NOMO-1 (cell line): ENCODE results near the gene CAV1.
"Not testable (repeated sequence)": the region's sequence is repeated elsewhere in the genome, so short reads cannot be mapped to it uniquely, and the experiment has no call there.

ENCODE experiments used
- DNase-seq, 2 experiments: peaks; one replicate each; lab custom pipeline; 2025; ENCODE audit not compliant: unreplicated experiment in 2 of 2; lab: John Stamatoyannopoulos, UW

The CAV1 gene

DNA sequence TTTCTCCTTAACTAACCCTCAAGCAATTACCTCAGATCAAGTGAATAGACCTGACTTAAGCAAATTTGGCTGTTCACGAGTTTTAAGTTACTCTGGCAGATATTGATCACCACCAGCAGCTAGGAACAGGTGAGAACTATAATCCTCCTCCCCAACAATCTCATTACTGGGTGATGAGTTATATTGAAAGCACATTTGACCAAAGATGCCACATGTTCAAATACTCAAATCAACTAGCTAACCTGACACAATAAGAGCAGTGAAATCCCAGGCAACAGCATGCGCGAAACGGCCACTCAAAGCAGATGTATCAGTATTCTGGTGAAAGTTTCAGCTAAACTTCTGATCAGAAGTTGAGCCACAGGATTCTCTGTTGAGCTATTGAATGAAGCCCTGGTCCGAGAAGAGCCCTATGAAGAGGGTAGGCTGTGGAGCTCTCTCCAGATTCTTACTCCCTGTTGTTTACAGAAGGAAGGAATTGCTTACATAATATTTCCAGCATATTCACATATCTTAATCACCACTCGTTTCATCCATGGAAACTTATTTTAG is 52.6 kb downstream of the CAV1 start:
- no peak for DNase-seq

DNA sequence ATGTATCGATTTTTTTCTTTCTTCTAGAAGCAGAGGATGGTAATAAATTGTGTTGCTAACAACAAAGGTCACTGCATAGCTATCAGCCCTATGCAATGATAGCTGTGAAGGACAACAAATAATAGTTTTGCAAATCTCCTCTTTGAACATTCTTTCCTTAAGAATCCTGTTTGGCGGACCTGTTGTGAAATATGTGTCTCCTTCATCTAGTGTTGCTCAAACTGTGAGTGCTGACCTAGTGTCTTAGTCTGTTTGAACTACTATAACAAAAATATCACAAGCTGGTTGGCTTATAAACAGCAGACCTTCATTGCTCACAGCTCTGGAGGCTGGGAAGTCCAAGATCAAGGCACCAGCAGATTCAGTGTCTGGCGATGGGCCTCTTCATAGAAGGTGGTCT is 53.7 kb downstream of the CAV1 start:
- DNase-seq, result no peak

DNA sequence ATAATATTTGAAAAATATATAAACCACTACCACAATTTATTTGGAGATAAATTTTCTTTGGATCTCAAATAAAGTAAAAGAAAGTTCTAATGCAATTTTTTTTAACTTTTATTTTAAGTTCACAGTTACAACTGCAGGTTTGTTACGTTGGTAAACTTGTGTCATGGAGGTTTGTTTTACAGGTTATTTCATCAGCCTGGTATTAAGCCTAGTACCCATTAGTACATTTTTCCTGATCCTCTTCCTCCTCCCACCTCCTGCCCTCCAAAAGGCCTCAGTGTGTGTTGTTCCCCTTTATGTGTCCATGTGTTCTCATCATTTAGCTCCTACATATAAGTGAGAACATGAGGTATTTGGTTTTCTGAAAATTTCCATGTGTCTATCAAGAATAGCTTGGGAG is 54.5 kb downstream of the CAV1 start:
- DNase-seq, result no peak

DNA sequence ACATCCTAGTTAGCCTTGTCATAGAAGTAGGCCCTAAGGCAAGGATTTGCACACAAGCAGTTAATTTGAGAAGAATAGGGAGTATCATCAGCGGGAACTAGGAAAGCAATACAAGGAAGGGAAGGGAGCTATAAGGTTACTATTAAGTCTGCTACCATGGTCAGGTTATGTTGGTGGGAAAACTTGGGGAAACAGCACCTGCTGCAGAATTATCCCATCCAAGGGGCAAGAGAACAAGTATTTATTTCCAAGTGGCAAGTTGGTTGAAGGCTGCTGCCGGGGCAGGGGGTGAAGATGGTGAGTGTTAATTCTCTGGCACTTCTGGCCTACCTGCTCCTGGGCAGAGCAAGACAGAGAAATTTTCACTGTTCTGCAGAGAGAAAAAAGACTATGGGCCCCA is 55.0 kb downstream of the CAV1 start:
- DNase-seq, result no peak

DNA sequence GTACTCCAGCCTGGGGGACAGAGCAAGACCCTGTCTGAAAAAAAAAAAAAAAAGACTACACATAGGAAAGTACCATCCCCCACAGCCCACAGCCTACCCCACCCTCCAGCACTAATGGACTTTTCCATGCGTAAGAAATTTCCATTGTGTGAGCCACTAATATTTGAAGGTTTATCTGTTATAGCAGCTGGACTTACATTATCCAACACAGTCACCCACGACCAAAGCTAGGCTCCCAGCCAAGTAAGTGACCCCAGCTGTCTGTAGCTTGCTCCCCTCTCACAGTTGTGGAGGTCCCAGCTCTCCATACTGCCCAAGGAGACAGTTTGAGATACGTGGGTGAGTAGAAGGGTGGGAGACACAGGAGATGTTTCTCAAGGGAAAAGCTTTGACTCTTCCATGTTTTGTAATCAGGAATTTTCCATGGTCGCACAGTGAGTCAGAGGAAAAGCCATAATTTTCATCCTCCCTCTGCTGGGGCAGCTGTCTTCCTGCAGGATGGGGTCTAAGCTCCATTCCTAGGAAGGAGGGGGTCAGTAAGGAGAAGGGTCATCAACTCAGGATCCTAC is 57.4 kb downstream of the CAV1 start:
- DNase-seq, result no peak

DNA sequence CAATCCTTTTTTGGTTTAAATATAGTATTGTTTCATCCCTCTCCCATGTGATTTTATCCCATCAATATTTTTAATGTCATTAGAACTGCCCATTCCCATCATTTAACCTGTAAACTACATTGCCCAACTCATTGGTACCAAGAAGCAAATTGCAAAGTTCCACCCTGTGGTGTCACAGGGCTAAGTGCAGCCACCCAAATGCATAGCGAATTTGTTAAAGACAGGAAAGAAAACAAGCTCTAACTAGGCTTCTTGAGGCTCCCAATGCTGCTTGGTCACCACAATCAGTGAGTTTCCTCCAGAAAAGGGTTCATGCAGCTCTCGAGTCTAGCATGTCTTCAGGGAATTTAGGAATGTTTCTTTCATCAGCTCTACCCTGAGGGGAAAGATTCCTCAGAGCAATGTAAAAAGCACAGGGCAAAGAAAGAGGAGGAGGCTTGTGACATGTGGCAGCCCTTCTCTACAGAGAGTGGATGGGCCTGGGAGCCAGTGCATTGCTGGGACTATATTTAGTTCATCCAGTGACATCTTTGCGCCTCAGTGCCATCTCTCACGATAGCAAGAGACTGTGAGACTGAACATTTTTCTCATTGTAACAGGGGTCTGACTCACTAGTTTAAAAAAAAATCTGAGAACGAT is 58.1 kb downstream of the CAV1 start:
- DNase-seq, result no peak

DNA sequence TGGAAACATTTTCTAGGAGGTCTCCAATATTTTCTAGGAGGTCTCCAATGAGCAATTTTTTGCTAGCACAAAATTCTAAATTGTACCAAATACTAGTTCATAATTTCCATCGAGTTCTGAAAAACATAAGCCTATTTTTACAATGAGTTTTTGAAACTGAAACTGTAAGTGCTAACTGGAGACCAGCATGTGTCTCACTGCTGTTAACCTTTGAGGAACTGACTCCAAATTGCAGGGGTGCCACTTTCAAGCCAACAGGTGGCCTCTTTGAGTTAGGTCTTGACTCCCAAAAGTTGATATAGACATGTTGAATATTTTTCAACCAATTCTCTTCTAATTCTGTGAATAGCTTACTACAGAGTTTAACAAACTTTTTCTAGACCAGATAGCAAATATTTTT is 58.8 kb downstream of the CAV1 start:
- DNase-seq, result peak in 1 of 2 experiments; percentile 45

DNA sequence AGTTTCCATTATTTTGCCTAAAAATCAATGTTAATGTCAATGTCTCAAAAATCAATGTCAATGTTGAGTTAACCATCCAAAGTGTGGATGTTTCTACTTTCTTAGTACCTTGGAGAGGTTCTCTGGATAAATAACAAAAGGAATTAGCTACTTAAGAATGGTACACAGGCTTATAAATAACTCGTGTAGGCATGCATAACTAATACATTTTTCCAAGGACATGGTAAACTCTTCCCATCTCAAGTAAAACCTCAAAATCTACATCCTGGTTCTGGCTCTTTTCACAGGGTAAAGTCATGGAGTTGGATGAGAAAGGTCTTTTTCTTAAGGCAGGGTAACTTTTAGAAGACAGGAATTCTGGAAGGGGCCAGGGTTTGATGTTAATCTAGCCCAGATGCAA is 59.9 kb downstream of the CAV1 start:
- DNase-seq, result no peak

DNA sequence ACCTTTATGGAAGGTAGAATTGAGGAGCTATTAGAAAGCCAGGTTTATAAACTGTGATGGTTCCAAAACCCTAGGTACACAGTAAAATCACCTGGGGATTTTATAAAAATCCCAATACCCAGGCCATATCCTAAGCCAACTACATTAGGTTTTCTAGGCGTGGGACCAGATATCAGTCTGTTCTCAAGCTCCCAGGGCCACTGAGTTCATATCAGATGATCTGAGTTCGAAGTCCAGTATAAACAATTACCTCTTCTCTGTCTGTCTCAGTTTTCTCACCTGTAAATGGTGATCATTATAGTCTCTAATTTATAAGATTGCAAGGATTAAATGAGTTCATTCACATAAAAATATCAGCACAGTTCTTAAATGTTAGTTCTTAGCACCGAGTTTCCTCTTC is 60.6 kb downstream of the CAV1 start:
- DNase-seq, result no peak

DNA sequence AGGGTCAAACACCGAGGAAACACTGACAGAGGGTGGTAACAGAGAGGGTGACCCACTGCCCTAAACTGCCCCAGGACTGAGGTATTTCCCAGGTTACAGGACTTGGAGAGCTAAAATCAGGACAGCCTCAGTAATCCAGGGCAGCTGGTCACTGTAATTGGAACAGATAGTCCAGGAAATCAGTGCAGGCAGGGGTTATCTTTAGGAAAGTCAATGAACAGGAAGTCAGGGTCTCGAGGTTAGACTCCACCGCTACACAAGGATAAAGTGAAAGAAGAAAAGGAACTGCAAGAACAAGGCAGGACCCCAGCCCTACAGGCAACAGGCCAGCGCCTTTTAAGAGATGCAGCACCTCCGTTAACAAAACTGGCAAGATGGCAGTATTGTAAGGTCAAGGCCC is 61.1 kb downstream of the CAV1 start:
- DNase-seq, result no peak

DNA sequence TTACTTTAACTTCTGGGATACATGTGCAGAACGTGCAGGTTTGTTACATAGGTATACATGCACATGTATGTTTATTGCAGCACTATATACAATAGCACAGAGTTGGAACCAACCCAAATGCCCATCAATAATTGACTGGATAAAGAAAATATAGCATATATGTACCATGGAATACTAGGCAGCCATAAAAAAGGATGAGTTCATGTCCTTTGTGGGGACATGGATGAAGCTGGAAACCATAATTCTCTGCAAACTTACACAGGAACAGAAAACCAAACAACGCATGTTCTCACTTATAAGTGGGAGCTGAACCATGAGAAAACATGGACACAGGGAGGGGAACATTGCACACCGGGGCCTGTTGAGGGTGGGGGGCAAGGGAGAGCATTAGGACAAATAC is 62.4 kb downstream of the CAV1 start:
- DNase-seq, result not testable (repeated sequence)

DNA sequence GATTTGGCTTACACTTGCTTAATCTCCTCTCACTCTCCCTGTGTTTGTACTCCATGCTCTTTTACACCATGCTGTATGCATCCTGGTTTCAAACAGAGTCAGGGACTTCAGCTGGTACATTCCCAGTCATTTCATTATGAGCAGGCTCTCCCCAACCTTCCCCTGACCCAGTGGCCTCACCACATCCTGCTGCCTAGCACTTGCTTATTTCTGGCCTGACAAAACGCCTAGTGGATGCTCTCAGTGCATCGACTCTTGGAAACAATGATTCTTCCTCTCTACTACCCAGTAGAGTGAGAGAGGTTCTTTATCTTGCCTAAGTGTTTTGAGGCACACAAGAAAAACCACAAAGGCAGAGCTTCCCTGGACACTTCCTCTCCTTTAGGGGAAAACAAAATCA is 63.4 kb downstream of the CAV1 start:
- peak in 1 of 2 experiments; percentile 43 for DNase-seq

DNA sequence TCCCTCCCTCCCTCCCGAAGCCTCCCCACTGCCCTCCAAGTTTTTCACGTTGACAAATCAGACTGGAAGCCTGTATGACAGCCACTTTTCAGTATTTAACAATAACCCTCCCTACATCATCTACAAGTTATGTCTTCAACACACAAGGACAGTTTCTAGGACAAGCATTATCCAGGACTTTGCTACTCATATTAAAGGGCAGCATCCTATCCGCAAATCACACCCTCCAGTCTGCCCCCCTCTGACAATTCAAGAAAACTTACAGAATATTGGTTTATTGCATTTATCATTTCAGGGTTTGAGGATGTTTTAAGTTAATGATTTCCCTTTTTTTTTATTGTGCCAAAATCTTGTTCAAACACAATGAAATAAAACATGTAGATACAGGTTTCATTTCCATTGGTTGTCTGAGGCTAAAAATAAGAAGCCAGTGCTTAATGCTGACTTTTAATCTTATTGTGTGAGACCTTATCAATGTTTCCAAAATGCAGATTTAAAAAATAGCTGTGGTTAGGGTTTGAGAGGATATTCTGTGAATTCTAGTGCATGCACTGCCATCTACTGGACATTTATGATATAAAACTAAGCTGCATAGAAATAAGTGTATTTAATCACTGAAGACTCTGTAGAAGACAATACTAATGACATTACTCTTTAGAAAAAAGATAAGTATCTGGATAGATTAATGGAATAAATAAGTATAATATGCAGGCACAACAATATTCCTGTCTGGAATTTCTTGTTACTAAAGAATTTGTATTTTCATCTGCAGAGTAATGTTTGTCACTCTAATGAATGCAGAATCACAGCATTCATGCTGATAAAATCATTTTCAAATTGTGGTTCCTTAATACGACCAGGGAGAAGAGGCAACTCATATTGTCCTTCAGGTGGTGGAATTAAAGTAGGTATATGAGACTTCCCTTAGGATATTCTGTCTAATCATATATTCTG is 64.1 kb downstream of the CAV1 start:
- no peak for DNase-seq

DNA sequence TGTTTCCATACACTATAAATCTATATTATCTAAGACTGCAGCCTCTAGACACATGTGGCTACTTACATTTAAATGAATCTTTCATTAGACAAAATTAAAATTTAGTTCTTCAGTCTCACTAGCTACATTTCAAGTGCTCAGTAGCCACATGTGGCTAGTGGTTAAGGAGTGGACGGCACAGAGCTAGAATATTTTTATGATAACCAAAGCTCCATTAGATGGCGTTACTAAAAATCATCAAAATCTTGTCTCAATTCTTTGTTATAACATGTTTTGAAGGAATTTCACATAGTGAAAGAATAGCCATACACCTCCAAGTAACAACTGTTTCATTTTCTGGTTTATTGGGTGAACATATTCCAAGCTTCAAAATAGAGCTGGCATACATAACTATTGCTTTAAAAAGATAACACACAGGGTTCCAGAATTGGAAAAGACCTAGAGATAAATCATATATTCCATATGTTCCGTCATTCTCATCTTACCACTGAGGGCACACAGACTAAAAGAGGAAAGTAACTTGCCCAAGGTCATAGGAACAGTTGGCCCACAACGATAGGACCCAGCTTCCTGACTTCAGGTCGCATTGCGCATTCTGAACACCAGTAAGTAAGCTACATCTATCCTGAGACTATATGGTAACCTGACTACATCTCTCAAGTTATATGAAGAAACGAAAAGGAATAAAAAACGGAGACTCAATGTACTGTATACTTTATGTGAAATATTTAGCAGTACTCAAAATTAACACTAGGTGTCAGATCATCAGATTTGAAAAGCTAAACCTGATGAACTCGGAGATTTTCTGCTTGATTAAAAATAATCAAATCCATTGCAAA is 66.6 kb downstream of the CAV1 start:
- peak in 1 of 2 experiments; percentile 2 for DNase-seq

DNA sequence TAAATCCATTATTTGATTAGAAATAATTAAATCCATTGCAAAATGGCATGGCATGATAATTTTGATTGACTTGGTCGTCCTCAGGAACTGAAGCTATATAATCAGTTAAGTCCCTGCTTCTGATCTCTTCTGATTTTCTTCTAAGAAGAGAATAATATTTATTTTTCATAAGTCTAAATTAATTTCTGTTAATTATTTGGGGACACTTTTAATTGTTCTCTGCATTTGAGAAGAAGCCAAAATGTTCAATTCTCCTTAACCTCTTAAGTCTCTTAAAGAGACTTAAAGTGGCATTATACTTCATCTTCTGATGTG is 67.2 kb downstream of the CAV1 start:
- no peak for DNase-seq

DNA sequence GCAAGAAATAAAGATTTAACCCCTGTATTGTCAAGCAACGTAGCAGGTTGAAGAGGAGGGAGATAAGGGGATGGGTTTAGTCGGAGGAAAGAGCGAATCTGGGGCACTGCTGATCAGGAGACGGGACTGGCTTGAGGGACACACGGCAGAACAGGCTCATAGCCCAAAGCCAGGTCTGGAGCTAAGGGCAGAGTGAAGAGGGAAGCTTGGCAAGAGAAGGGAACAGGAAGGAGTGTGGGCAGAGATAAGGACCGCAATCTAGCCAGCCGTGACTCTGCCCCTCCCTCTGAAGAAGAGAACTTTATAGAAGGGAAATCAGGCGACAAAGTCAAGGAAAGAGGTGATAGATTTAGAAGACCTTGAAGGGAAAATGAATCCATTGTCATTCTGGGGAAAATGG is 67.6 kb downstream of the CAV1 start:
- no peak for DNase-seq

DNA sequence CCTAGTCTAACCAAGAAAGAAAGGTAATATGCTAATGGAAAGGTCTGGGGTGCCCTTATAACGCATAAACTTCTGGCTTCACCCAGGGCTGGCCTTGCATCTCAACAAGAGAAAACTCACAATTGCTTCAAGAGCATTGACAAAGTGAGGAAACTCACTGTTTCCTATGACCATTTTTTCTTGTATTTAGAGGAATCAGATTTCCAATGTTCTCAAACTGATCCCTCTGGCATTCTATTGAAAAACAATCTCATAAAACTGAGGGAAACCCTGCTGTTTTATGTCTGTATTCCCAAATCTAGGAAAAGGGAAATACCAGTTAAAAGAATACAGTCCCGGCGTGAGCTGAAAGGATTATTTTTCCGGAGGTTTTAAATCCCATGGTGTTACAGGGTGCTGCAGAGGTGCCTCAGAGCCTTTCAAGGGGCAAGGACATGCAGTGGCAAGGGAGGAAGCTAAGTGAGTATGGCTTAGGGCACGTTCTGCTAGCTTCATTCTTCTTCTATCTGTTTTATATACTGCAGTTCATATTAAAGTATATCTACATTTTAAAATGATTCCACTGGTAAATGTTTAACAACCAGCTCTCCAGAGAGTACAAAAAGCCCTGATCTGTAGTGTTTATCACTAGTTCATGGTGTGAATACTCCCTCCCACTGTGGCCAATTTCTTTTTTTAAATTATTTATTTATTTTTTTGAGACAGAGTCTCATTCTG is 68.7 kb downstream of the CAV1 start:
- no peak for DNase-seq

DNA sequence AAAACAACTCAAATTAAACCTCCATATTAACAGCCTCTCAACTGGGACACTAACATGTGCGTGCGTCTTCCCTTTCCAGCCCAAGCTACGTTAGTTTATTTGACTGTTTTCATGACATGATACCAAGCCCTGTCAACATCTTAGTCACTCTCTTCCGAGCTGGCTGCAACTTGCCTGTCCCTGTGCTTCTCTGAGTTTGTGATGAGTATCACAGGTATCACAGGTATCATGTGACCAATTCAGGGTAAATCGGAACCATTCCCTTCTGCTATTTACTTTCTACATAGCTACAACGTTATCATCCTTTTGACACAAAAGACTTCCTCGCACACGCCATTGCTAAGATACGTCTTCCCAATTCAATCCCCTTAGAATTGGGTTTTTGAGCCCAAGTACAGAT is 70.2 kb downstream of the CAV1 start:
- DNase-seq, result no peak

DNA sequence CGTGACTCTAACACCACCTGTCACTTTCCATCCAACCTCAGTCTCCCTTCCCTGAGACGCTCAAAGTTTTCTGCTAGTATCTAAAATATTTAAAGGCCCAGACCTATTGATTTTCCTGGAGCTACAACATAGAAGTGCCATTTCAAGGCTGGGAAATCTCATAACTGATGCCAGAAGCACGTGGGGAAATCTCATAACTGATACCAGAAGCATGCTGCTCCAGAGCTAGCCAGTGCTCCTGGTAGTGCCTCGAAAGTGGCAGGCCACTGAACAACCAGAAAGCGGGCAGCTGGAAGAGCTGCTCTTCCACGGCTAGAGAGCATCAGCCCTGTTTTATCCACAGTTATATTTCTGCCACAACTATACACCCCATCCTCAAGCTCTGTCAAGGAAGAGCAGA is 72.5 kb downstream of the CAV1 start:
- DNase-seq, result no peak

DNA sequence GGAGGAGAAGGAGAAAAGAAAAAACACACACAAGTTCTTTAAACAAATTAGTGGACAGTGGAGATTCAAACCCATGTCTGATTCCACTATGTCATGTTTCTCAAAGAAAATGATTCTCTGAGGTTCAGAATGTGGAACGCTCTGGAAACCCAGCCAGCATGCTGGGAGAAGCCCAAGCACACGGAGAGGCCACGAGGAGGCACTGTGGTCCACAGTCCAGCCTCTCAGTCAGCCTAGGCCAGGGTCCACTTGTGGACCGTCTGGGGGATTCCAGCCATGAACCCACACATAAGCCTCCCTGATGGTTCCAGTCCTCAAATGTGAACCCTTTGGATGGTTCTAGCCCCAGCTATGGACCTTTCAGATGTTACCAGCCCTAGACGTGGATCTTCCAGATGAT is 73.4 kb downstream of the CAV1 start:
- DNase-seq, result no peak
